Endothelial cell of hepatic sinusoid (primary cell): ENCODE measurements around the gene LOX.

Source experiments
- in situ Hi-C: cut with HindIII; loops from 2 replicates; pipeline ENCODE4 v1.10.0; 2017; ENCODE audit warnings: low sequenced_read_pairs

Gene LOX

GRCh38 chr5:122078116-122079110, at the start of gene LOX:
Gene LOX (minus strand): TSS chr5:122078259. CDS start chr5:122077985, 274 bp downstream.
- in situ Hi-C loops = no loop called here

GRCh38 chr5:122126756-122127321, 48.8 kb upstream of the LOX start:
- in situ Hi-C loops = no loop called here

GRCh38 chr5:122126177-122126755, 48.2 kb upstream of the LOX start:
- in situ Hi-C loops = no loop called here

- in situ Hi-C loops = no loop called here
These were observed 46.7 kb upstream of the LOX start for GRCh38 chr5:122124766-122125165.

GRCh38 chr5:122121479-122122465, 43.7 kb upstream of the LOX start:
- in situ Hi-C loops = no loop called here

GRCh38 chr5:122120957-122121356, 42.9 kb upstream of the LOX start:
- in situ Hi-C loops = no loop called here

GRCh38 chr5:122120493-122120892, 42.4 kb upstream of the LOX start:
- in situ Hi-C loops = no loop called here

- in situ Hi-C loops = no loop called here
These were observed 41.1 kb upstream of the LOX start for GRCh38 chr5:122119205-122119604.

GRCh38 chr5:122118356-122118948, 40.4 kb upstream of the LOX start:
- in situ Hi-C loops = no loop called here

GRCh38 chr5:122114501-122114900, 36.4 kb upstream of the LOX start:
- in situ Hi-C loops = no loop called here

- in situ Hi-C loops = no loop called here
These were observed 34.9 kb upstream of the LOX start for GRCh38 chr5:122112733-122113558.

GRCh38 chr5:122112063-122112462, 34.0 kb upstream of the LOX start:
- in situ Hi-C loops = no loop called here

GRCh38 chr5:122111460-122111859, 33.4 kb upstream of the LOX start:
- in situ Hi-C loops = no loop called here

- in situ Hi-C loops = no loop called here
These were observed 32.9 kb upstream of the LOX start for GRCh38 chr5:122110987-122111386.

- in situ Hi-C loops = no loop called here
These were observed 29.0 kb upstream of the LOX start for GRCh38 chr5:122107016-122107415.

GRCh38 chr5:122105909-122106308, 27.9 kb upstream of the LOX start:
- in situ Hi-C loops = no loop called here

- in situ Hi-C loops = no loop called here
These were observed 24.8 kb upstream of the LOX start for GRCh38 chr5:122102825-122103224.

- in situ Hi-C loops = no loop called here
These were observed 23.7 kb upstream of the LOX start for GRCh38 chr5:122101636-122102285.
